ENCODE results near the gene NEGR1.

GRCh38 chr1:72122099-72122880, 160.0 kb downstream of the NEGR1 start:
- TF ChIP-seq, protein P1, sequence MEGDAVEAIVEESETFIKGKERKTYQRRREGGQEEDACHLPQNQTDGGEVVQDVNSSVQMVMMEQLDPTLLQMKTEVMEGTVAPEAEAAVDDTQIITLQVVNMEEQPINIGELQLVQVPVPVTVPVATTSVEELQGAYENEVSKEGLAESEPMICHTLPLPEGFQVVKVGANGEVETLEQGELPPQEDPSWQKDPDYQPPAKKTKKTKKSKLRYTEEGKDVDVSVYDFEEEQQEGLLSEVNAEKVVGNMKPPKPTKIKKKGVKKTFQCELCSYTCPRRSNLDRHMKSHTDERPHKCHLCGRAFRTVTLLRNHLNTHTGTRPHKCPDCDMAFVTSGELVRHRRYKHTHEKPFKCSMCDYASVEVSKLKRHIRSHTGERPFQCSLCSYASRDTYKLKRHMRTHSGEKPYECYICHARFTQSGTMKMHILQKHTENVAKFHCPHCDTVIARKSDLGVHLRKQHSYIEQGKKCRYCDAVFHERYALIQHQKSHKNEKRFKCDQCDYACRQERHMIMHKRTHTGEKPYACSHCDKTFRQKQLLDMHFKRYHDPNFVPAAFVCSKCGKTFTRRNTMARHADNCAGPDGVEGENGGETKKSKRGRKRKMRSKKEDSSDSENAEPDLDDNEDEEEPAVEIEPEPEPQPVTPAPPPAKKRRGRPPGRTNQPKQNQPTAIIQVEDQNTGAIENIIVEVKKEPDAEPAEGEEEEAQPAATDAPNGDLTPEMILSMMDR (IDR thresholded peaks at IDR 0.05; ENCODE audit: low read depth, low read length, missing input control), result no peak
- TF ChIP-seq JUND (IDR thresholded peaks at IDR 0.05), result no peak
- TF ChIP-seq RXRA (IDR thresholded peaks at IDR 0.05), result no peak
- TF ChIP-seq, protein P2, sequence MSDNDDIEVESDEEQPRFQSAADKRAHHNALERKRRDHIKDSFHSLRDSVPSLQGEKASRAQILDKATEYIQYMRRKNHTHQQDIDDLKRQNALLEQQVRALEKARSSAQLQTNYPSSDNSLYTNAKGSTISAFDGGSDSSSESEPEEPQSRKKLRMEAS (IDR thresholded peaks at IDR 0.05), result no peak
- TF ChIP-seq, protein P3, sequence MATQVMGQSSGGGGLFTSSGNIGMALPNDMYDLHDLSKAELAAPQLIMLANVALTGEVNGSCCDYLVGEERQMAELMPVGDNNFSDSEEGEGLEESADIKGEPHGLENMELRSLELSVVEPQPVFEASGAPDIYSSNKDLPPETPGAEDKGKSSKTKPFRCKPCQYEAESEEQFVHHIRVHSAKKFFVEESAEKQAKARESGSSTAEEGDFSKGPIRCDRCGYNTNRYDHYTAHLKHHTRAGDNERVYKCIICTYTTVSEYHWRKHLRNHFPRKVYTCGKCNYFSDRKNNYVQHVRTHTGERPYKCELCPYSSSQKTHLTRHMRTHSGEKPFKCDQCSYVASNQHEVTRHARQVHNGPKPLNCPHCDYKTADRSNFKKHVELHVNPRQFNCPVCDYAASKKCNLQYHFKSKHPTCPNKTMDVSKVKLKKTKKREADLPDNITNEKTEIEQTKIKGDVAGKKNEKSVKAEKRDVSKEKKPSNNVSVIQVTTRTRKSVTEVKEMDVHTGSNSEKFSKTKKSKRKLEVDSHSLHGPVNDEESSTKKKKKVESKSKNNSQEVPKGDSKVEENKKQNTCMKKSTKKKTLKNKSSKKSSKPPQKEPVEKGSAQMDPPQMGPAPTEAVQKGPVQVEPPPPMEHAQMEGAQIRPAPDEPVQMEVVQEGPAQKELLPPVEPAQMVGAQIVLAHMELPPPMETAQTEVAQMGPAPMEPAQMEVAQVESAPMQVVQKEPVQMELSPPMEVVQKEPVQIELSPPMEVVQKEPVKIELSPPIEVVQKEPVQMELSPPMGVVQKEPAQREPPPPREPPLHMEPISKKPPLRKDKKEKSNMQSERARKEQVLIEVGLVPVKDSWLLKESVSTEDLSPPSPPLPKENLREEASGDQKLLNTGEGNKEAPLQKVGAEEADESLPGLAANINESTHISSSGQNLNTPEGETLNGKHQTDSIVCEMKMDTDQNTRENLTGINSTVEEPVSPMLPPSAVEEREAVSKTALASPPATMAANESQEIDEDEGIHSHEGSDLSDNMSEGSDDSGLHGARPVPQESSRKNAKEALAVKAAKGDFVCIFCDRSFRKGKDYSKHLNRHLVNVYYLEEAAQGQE (IDR thresholded peaks at IDR 0.05), result no peak
- no peak for TF ChIP-seq TAF1 (conservative IDR thresholded peaks at IDR 0.05)
- TF ChIP-seq SP1 (IDR thresholded peaks at IDR 0.05), result no peak
- no peak for TF ChIP-seq NR2F2 (IDR thresholded peaks at IDR 0.05)
- TF ChIP-seq, protein P4, sequence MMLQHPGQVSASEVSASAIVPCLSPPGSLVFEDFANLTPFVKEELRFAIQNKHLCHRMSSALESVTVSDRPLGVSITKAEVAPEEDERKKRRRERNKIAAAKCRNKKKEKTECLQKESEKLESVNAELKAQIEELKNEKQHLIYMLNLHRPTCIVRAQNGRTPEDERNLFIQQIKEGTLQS (IDR thresholded peaks at IDR 0.05), result no peak
- no peak for TF ChIP-seq ZBTB33 (IDR thresholded peaks at IDR 0.05)
- TF ChIP-seq GABPA (IDR thresholded peaks at IDR 0.05 in 1 of 2, conservative IDR thresholded peaks at IDR 0.05 in 1 of 2), result no peak
- no peak for TF ChIP-seq FOXA2 (IDR thresholded peaks at IDR 0.05)
- TF ChIP-seq RAD21 (IDR thresholded peaks at IDR 0.05), result no peak
